SK-N-SH (cell line): ENCODE results near the gene SPATA12. TPM values are rescaled to one million over a fixed set of nuclear protein-coding genes. Genes with fewer than 3 reads are reported as not detected.

Source experiments
- CTCF ChIA-PET: fragments of 300-600, 350-600 bp; formaldehyde crosslinking; extraction: SDS; loops from one replicate; lab custom pipeline; 2021; lab: Yijun Ruan, JAX
- POLR2A ChIA-PET: fragments of 350-600 bp; sonication (Branson Sonifier 250); formaldehyde crosslinking; extraction: SDS; loops from one replicate; lab custom pipeline; 2020; ENCODE audit warnings: antibody characterized with exemption, inconsistent platforms; lab: Yijun Ruan, JAX
- DNase-seq: peaks from one replicate; pipeline ENCODE4 v3.0.0; 2012
- H2AFZ ChIP-seq: fragments of 200-600 bp; sonication (generic); 2 replicates; pipeline ENCODE4 v1.8.1; 2016; ENCODE audit warnings: antibody characterized with exemption, mild to moderate bottlenecking, low read depth
- H3F3A ChIP-seq: fragments of 200-600 bp; sonication (generic); replicated peaks from 2 replicates; pipeline ENCODE3; 2016; ENCODE audit warnings: antibody characterized with exemption, mild to moderate bottlenecking; ENCODE audit not compliant: insufficient read depth
- H3K27ac ChIP-seq, 2 experiments: fragments of 200-500 bp in 1 of 2; fragments of 200-600 bp in 1 of 2; sonication (Bioruptor generic) in 1 of 2; sonication (generic), shearing (Covaris generic) in 1 of 2; 2 replicates each; pipeline versions ENCODE4 v1.5.1 to v1.6.1; 2014 to 2016; ENCODE audit warnings: low read depth in 2 of 2, inconsistent platforms in 1 of 2, low read length in 1 of 2, mild to moderate bottlenecking in 1 of 2, mixed read lengths in 1 of 2
- H3K27me3 ChIP-seq: fragments of 200-600 bp; sonication (generic), shearing (Covaris generic); 2 replicates; pipeline ENCODE4 v1.6.1; 2016; ENCODE audit warnings: mixed run types; ENCODE audit not compliant: insufficient read depth
- H3K36me3 ChIP-seq, 2 experiments: fragments of 200-500 bp in 1 of 2; fragments of 200-600 bp in 1 of 2; sonication (Bioruptor generic) in 1 of 2; sonication (generic) in 1 of 2; replicated peaks in 1 of 2; 2 replicates each; pipeline versions ENCODE3 to v1.5.1; 2014 to 2016; ENCODE audit warnings: low read length in 1 of 2, mild to moderate bottlenecking in 1 of 2; ENCODE audit not compliant: insufficient read depth in 2 of 2, control insufficient read depth in 1 of 2
- H3K4me1 ChIP-seq, 2 experiments: fragments of 200-500 bp in 1 of 2; fragments of 200-600 bp in 1 of 2; sonication (Bioruptor generic) in 1 of 2; sonication (generic), shearing (Covaris generic) in 1 of 2; 2 replicates each; pipeline versions ENCODE4 v1.5.1 to v1.6.1; 2014 to 2016; ENCODE audit warnings: low read depth in 1 of 2, low read length in 1 of 2, mixed run types in 1 of 2; ENCODE audit not compliant: insufficient read depth in 2 of 2, control insufficient read depth in 1 of 2
- H3K4me2 ChIP-seq: fragments of 200-600 bp; sonication (generic), shearing (Covaris generic); 2 replicates; pipeline ENCODE4 v1.6.1; 2017; ENCODE audit warnings: mixed run types
- H3K4me3 ChIP-seq, 2 experiments: fragments of 200-500 bp in 1 of 2; fragments of 200-600 bp in 1 of 2; sonication (Bioruptor generic) in 1 of 2; sonication (generic), shearing (Covaris generic) in 1 of 2; 2 replicates each; pipeline versions ENCODE4 v1.5.1 to v1.8.1; 2014 to 2016; ENCODE audit warnings: low read depth in 2 of 2, inconsistent platforms in 1 of 2, low read length in 1 of 2, mild to moderate bottlenecking in 1 of 2, mixed read lengths in 1 of 2, moderate library complexity in 1 of 2
- H3K79me2 ChIP-seq: fragments of 200-600 bp; sonication (generic); 2 replicates; pipeline ENCODE4 v1.8.1; 2017; ENCODE audit warnings: mild to moderate bottlenecking; ENCODE audit not compliant: insufficient read depth
- H3K9ac ChIP-seq: fragments of 200-600 bp; sonication (generic); 2 replicates; pipeline ENCODE4 v1.6.1; 2017; ENCODE audit warnings: mixed run types
- H3K9me2 ChIP-seq: fragments of 200-600 bp; sonication (generic); 2 replicates; pipeline ENCODE4 v1.6.1; 2017; ENCODE audit warnings: mixed run types
- H3K9me3 ChIP-seq: fragments of 200-600 bp; sonication (generic); 2 replicates; pipeline ENCODE4 v1.6.1; 2017; ENCODE audit warnings: mixed run types, mild to moderate bottlenecking, moderate library complexity
- H4K20me1 ChIP-seq: fragments of 200-600 bp; sonication (generic); 2 replicates; pipeline ENCODE4 v1.6.1; 2017; ENCODE audit warnings: mild to moderate bottlenecking, mixed run types; ENCODE audit not compliant: insufficient read depth
- ELF1 ChIP-seq: IDR thresholded peaks from 2 replicates; pipeline ENCODE4 v1.4.0; 2012
- EP300 ChIP-seq, 2 experiments: IDR thresholded peaks; 2 replicates each; pipeline versions ENCODE4 v1.4.0 to v1.6.1; 2012; ENCODE audit warnings: borderline replicate concordance in 1 of 2, low read depth in 1 of 2, low read length in 1 of 2
- FOSL2 ChIP-seq: IDR thresholded peaks from 2 replicates; pipeline ENCODE4 v1.4.0; 2012; ENCODE audit warnings: low read depth, mild to moderate bottlenecking, moderate library complexity, borderline replicate concordance
- IRF3 ChIP-seq: fragments of 150-350 bp; IDR thresholded peaks from 2 replicates; pipeline ENCODE4 v1.6.1; 2016; ENCODE audit warnings: mild to moderate bottlenecking, low read depth, low read length
- MEF2A ChIP-seq: IDR thresholded peaks from 2 replicates; pipeline ENCODE4 v1.4.0; 2012; ENCODE audit warnings: low read depth, borderline replicate concordance
- NRF1 ChIP-seq: IDR thresholded peaks from 2 replicates; pipeline ENCODE4 v1.6.1; 2012; ENCODE audit warnings: low read depth, mild to moderate bottlenecking, low read length
- POLR2AphosphoS5 ChIP-seq: IDR thresholded peaks from 2 replicates; pipeline ENCODE4 v1.6.1; 2012; ENCODE audit warnings: low read depth, low read length
- RAD21 ChIP-seq: IDR thresholded peaks from 2 replicates; pipeline ENCODE4 v1.6.1; 2012; ENCODE audit warnings: mild to moderate bottlenecking, low read length
- RFX5 ChIP-seq: IDR thresholded peaks from 2 replicates; pipeline ENCODE4 v1.6.1; 2012; ENCODE audit warnings: mild to moderate bottlenecking, improper control_type of control experiment, low read length
- RXRA ChIP-seq: IDR thresholded peaks from 2 replicates; pipeline ENCODE4 v1.4.0; 2012; ENCODE audit warnings: low read depth, mild to moderate bottlenecking, borderline replicate concordance
- SIN3A ChIP-seq: IDR thresholded peaks from 2 replicates; pipeline ENCODE4 v1.6.1; 2012; ENCODE audit warnings: low read depth, mild to moderate bottlenecking, low read length, moderate library complexity, borderline replicate concordance
- SMC3 ChIP-seq: IDR thresholded peaks from 2 replicates; pipeline ENCODE4 v1.6.1; 2012; ENCODE audit warnings: low read depth, low read length, improper control_type of control experiment
- TAF1 ChIP-seq: IDR thresholded peaks from 2 replicates; pipeline ENCODE4 v1.6.1; 2012; ENCODE audit warnings: low read depth, mild to moderate bottlenecking, low read length, moderate library complexity, borderline replicate concordance
- TCF12 ChIP-seq: IDR thresholded peaks from 2 replicates; pipeline ENCODE4 v1.4.0; 2012
- TEAD4 ChIP-seq: IDR thresholded peaks from 2 replicates; pipeline ENCODE4 v1.4.0; 2012; ENCODE audit warnings: mild to moderate bottlenecking, borderline replicate concordance; ENCODE audit not compliant: insufficient read depth
- USF1 ChIP-seq: IDR thresholded peaks from 2 replicates; pipeline ENCODE4 v1.4.0; 2012; ENCODE audit warnings: low read depth, borderline replicate concordance
- YY1 ChIP-seq: IDR thresholded peaks from 2 replicates; pipeline ENCODE4 v1.4.0; 2012; ENCODE audit warnings: low read depth, mild to moderate bottlenecking
- WGBS: methylation state at CpG from one replicate; pipeline ENCODE4 v1.1.6; 2017; ENCODE audit warnings: low lambda C conversion rate; 5-methylcytosine and 5-hydroxymethylcytosine counted together
- polyA plus RNA-seq, 3 experiments: library from polyadenylated mRNA; depleted of rRNA; stranded (reverse); fragments of >200 nt; gene quantifications; 2 replicates each; pipeline ENCODE4 v1.2.3, GENCODE V29; 2012
- TF ChIP-seq, protein P1 (sequence below): fragments of 150-350 bp; IDR thresholded peaks from 2 replicates; pipeline ENCODE4 v1.6.1; 2017; ENCODE audit warnings: antibody characterized with exemption, low read length, low read depth, borderline replicate concordance
- TF ChIP-seq, protein P2 (sequence below): IDR thresholded peaks from 2 replicates; pipeline ENCODE4; 2012
- TF ChIP-seq, protein P3 (sequence below): fragments of 200-600 bp; sonication (generic); IDR thresholded peaks from 2 replicates; pipeline ENCODE4 v1.6.1; 2017; ENCODE audit warnings: antibody characterized with exemption, mild to moderate bottlenecking, moderate library complexity

Gene SPATA12
- polyA plus RNA-seq, 1 of the 3 experiments (the other 2 are of a cell fraction), result 0.33 TPM

- H3K79me2 ChIP-seq, result no peaks in the 10 kb centered on the region
- no peaks in the 10 kb centered on the region for H3K27me3 ChIP-seq
- POLR2A ChIA-PET, result no interaction called here
- DNase-seq, result no peak
- 84% methylated on average over 6 of the region's 6 CpGs for WGBS
- H2AFZ ChIP-seq, result no peak overlapping the region
- H3K4me2 ChIP-seq, result no peak overlapping the region
- H3K36me3 ChIP-seq, result peaks cover 0 to 26% of the 10 kb centered on the region in 2 experiments
- no peaks in the 10 kb centered on the region for H3F3A ChIP-seq
- TF ChIP-seq ELF1 (no peak), RAD21 (no peak), RFX5 (no peak), USF1 (no peak), FOSL2 (no peak), NRF1 (no peak), YY1 (no peak), EP300 (IDR thresholded peaks at IDR 0.05; ENCODE audit: borderline replicate concordance in 1 of 2, low read depth in 1 of 2, low read length in 1 of 2) (no peak), MEF2A (no peak), IRF3 (no peak), POLR2AphosphoS5 (no peak), RXRA (no peak), SMC3 (no peak), TAF1 (no peak), SIN3A (no peak), TCF12 (no peak), TEAD4 (no peak)
- TF ChIP-seq, protein P1, sequence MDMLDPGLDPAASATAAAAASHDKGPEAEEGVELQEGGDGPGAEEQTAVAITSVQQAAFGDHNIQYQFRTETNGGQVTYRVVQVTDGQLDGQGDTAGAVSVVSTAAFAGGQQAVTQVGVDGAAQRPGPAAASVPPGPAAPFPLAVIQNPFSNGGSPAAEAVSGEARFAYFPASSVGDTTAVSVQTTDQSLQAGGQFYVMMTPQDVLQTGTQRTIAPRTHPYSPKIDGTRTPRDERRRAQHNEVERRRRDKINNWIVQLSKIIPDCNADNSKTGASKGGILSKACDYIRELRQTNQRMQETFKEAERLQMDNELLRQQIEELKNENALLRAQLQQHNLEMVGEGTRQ, result no peak
- TF ChIP-seq, protein P2, sequence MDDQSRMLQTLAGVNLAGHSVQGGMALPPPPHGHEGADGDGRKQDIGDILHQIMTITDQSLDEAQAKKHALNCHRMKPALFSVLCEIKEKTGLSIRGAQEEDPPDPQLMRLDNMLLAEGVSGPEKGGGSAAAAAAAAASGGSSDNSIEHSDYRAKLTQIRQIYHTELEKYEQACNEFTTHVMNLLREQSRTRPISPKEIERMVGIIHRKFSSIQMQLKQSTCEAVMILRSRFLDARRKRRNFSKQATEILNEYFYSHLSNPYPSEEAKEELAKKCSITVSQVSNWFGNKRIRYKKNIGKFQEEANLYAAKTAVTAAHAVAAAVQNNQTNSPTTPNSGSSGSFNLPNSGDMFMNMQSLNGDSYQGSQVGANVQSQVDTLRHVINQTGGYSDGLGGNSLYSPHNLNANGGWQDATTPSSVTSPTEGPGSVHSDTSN, result no peak
- TF ChIP-seq, protein P3, sequence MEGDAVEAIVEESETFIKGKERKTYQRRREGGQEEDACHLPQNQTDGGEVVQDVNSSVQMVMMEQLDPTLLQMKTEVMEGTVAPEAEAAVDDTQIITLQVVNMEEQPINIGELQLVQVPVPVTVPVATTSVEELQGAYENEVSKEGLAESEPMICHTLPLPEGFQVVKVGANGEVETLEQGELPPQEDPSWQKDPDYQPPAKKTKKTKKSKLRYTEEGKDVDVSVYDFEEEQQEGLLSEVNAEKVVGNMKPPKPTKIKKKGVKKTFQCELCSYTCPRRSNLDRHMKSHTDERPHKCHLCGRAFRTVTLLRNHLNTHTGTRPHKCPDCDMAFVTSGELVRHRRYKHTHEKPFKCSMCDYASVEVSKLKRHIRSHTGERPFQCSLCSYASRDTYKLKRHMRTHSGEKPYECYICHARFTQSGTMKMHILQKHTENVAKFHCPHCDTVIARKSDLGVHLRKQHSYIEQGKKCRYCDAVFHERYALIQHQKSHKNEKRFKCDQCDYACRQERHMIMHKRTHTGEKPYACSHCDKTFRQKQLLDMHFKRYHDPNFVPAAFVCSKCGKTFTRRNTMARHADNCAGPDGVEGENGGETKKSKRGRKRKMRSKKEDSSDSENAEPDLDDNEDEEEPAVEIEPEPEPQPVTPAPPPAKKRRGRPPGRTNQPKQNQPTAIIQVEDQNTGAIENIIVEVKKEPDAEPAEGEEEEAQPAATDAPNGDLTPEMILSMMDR, result no peak
- no peak overlapping the region for H3K9ac ChIP-seq
- CTCF ChIA-PET, result interaction anchor here (1.0 to 1.6 kb wide), 4 partner anchors 65 to 105 kb away, joined by 3 to 6 read pairs (median 5); no protein-coding TSS in a partner anchor
- H3K9me3 ChIP-seq, result no peaks in the 10 kb centered on the region
- H3K4me3 ChIP-seq, result no peak overlapping the region
- no peaks in the 10 kb centered on the region for H4K20me1 ChIP-seq
- H3K4me1 ChIP-seq, result peaks cover 0 to 2% of the 10 kb centered on the region in 2 experiments; a peak in 1 of 4 replicates
- no peak overlapping the region for H3K27ac ChIP-seq
- no peaks in the 10 kb centered on the region for H3K9me2 ChIP-seq
Observed at GRCh38 chr3:57093971-57094535, 33.6 kb downstream of the SPATA12 start.
